Cardiac septum (tissue), 1 donor: Measurements from ENCODE around the gene RTN4IP1. TPM values are rescaled to one million over a fixed set of nuclear protein-coding genes. Genes with fewer than 3 reads are reported as not detected.
"Not testable (repeated sequence)": the region's sequence is repeated elsewhere in the genome, so short reads cannot be mapped to it uniquely, and the experiment has no call there.

Experiments
- DNase-seq: peaks from one replicate; pipeline ENCODE4 v3.0.0-alpha.2; 2020; ENCODE audit warnings: low spot score
- intact Hi-C: fragments of 100-400 bp; cut with DNase I; formaldehyde crosslinking; loops from one replicate; pipeline ENCODE4 v1.14.0; 2022
- total RNA-seq: library from RNA; stranded (reverse); fragmentation: NEBNext Ultra II Directional; extraction: Animal tissue kit (Norgen Biotek cat#: 25700); gene quantifications from one replicate; pipeline ENCODE4 v1.2.1, GENCODE V29; 2021
- donor health status: DM: no; HTN: no; CAD: no.

Gene RTN4IP1
- total RNA-seq, 1 donor from 2014 or later, result 10.4 TPM

- intact Hi-C loops, result no loop called here
- no peak for DNase-seq
These were observed 513 bp upstream of the RTN4IP1 start for GRCh38 chr6:106629859-106630163.

- no peak for DNase-seq
- intact Hi-C loops, result no loop called here
These were observed 618 bp downstream of the RTN4IP1 start for GRCh38 chr6:106628658-106629102.

- intact Hi-C loops, DNase-seq: not testable (repeated sequence)
These were observed 1.5 kb downstream of the RTN4IP1 start for GRCh38 chr6:106627760-106628159.

GRCh38 chr6:106626485-106626884, 2.8 kb downstream of the RTN4IP1 start:
- intact Hi-C loops, result no loop called here
- no peak for DNase-seq

GRCh38 chr6:106623039-106623438, 6.3 kb downstream of the RTN4IP1 start:
- intact Hi-C loops, result no loop called here
- DNase-seq, result no peak

- DNase-seq, result no peak
- intact Hi-C loops, result no loop called here
These were observed 6.9 kb downstream of the RTN4IP1 start for GRCh38 chr6:106622412-106622811.

GRCh38 chr6:106620931-106621672, 8.2 kb downstream of the RTN4IP1 start:
- intact Hi-C loops, result no loop called here
- no peak for DNase-seq

GRCh38 chr6:106619223-106619622, 10.1 kb downstream of the RTN4IP1 start:
- no peak for DNase-seq
- intact Hi-C loops, result no loop called here

- no peak for DNase-seq
- intact Hi-C loops, result no loop called here
These were observed 11.0 kb downstream of the RTN4IP1 start for GRCh38 chr6:106618324-106618723.

- intact Hi-C loops, result no loop called here
- DNase-seq, result no peak
These were observed 11.4 kb downstream of the RTN4IP1 start for GRCh38 chr6:106617857-106618256.

- intact Hi-C loops, result no loop called here
- no peak for DNase-seq
These were observed 12.0 kb downstream of the RTN4IP1 start for GRCh38 chr6:106617302-106617701.

GRCh38 chr6:106614592-106615257, 14.6 kb downstream of the RTN4IP1 start:
- DNase-seq, result no peak
- intact Hi-C loops, result no loop called here

GRCh38 chr6:106614166-106614565, 15.1 kb downstream of the RTN4IP1 start:
- no peak for DNase-seq
- intact Hi-C loops, result no loop called here

- DNase-seq, result no peak
- intact Hi-C loops, result no loop called here
These were observed 15.7 kb downstream of the RTN4IP1 start for GRCh38 chr6:106613590-106613989.

- intact Hi-C loops, result no loop called here
These were observed 16.5 kb downstream of the RTN4IP1 start for GRCh38 chr6:106612671-106613416.

GRCh38 chr6:106611030-106611429, 18.3 kb downstream of the RTN4IP1 start:
- no peak for DNase-seq
- intact Hi-C loops, result no loop called here

More at GRCh38 chr6:106612671-106613416, 16.5 kb downstream of the RTN4IP1 start:
- no peak for DNase-seq

GRCh38 chr6:106609699-106610098, 19.6 kb downstream of the RTN4IP1 start:
- intact Hi-C loops, result no loop called here
- DNase-seq, result no peak

- no peak for DNase-seq
- intact Hi-C loops, result no loop called here
These were observed 21.1 kb downstream of the RTN4IP1 start for GRCh38 chr6:106608080-106608668.

- intact Hi-C loops, result no loop called here
- no peak for DNase-seq
These were observed 29.0 kb downstream of the RTN4IP1 start for GRCh38 chr6:106600329-106600728.

- intact Hi-C loops, result no loop called here
These were observed 29.9 kb downstream of the RTN4IP1 start for GRCh38 chr6:106599440-106599839.

More at GRCh38 chr6:106599440-106599839, 29.9 kb downstream of the RTN4IP1 start:
- DNase-seq, result no peak
